Lower lobe of right lung (tissue), 2 donors: ENCODE data around the gene GABRD. TPM values are rescaled to one million over a fixed set of nuclear protein-coding genes. Genes with fewer than 3 reads are reported as not detected.

ENCODE experiments used
- ATAC-seq, 2 donors: fragments of 200-7000 bp; cut with Tn5 transposase; one replicate each; pipeline ENCODE4 v1.9.1; 2020 to 2022; ENCODE audit warnings: mild to moderate bottlenecking in 2 of 2, moderate library complexity in 2 of 2
- DNase-seq: peaks from one replicate; pipeline ENCODE4 v3.0.0-alpha.2; 2020
- H3K27ac ChIP-seq: fragments of 200-600 bp; one replicate; pipeline ENCODE4 v1.8.0; 2022
- H3K27me3 ChIP-seq: fragments of 200-600 bp; one replicate; pipeline ENCODE4 v1.8.0; 2022; ENCODE audit warnings: low read depth
- H3K36me3 ChIP-seq: fragments of 200-600 bp; one replicate; pipeline ENCODE4 v1.8.0; 2022; ENCODE audit warnings: mild to moderate bottlenecking
- H3K4me1 ChIP-seq: fragments of 200-600 bp; one replicate; pipeline ENCODE4 v1.8.0; 2022
- H3K4me3 ChIP-seq: fragments of 200-600 bp; one replicate; pipeline ENCODE4 v1.8.0; 2022; ENCODE audit warnings: mild to moderate bottlenecking
- H3K9me3 ChIP-seq: fragments of 200-600 bp; one replicate; pipeline ENCODE4 v1.8.0; 2022
- CTCF ChIP-seq: fragments of 200-600 bp; IDR thresholded peaks from one replicate; pipeline ENCODE4 v1.8.0; 2022; ENCODE audit warnings: antibody characterized with exemption, mild to moderate bottlenecking
- intact Hi-C: fragments of 100-400 bp; cut with DNase I; formaldehyde crosslinking; loops from one replicate; pipeline ENCODE4 v1.11.0; 2022
- long read RNA-seq: library from polyadenylated mRNA; unstranded; transcript quantifications from one replicate; pipeline ENCODE4 v2.0.0, GENCODE V29; 2021
- total RNA-seq: library from RNA; stranded (reverse); fragmentation: NEBNext Ultra II Directional; extraction: Animal tissue kit (Norgen Biotek cat#: 25700); gene quantifications from one replicate; pipeline ENCODE4 v1.2.1, GENCODE V29; 2021
- donor health status: DM: no; HTN: yes; CAD: no; lungs with severe emphysema.

GABRD gene
- total RNA-seq = 2.7 TPM
- long read RNA-seq, partial matches to known transcripts = 0 of 1 reads
- long read RNA-seq, other reads (novel, unspliced or antisense) = 0 of 1 reads

DNA sequence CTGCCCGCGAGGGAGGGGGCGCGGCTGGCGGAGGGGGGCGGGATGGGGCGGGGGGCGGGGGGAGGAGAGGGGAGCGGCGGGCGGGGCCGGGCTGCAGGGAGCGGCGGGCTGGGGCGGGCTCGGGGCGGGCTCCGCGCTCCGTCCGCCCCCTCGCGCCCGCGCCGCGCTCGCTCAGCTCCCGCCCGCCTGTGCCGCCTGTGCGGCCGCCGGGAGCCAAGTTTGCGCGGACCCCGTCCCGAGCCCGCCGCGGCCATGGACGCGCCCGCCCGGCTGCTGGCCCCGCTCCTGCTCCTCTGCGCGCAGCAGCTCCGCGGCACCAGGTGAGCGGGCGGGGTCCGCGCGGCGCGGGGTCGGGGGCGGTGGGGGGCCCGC is at the start of gene GABRD:
TSS of gene GABRD (plus strand) at position 174 of the 372 bp plus-strand sequence. CDS start at position 253, 79 bp downstream.
- ATAC-seq (peak in 1 of 2 donors; percentile 6), DNase-seq (no peak)
- H3K9me3 ChIP-seq = no peaks in the 10 kb centered on the region
- H3K27ac ChIP-seq = no peak within 1 kb of the TSS
- peak within 1 kb of the TSS; percentile 14 for H3K4me3 ChIP-seq
- no peaks in the 10 kb centered on the region for H3K36me3 ChIP-seq
- peaks cover 6% of the 10 kb centered on the region for H3K4me1 ChIP-seq
- no peak for TF ChIP-seq CTCF
- intact Hi-C loops = no loop called here
- peaks cover 68% of the 10 kb centered on the region for H3K27me3 ChIP-seq

DNA sequence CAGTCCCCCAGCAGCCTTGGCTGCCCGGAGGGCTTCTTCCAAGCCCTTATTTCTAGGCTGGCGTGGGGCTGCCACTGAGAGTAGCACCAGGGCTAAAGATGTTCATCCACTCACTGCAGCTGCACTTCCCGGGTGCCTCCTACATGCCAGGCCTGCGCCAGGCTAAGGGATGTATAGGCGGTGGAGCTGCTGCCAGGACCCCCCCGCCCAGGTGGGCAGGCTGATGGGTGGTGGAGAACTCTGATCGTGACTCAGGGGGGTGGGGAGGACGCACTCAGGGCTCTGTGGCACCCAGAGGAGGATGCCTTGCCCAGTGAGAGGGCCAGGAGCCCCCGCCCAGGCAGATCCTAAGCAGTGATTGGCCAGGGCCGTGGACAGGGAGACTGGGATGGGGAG is 49.6 kb upstream of the GABRD start:
- H3K9me3 ChIP-seq = no peaks in the 10 kb centered on the region
- TF ChIP-seq CTCF = no peak
- peaks cover 14% of the 10 kb centered on the region for H3K27me3 ChIP-seq
- H3K4me1 ChIP-seq = no peaks in the 10 kb centered on the region
- no peak for ATAC-seq
- H3K4me3 ChIP-seq = no peak overlapping the region
- no peak overlapping the region for H3K27ac ChIP-seq
- no peak for DNase-seq
- H3K36me3 ChIP-seq = no peaks in the 10 kb centered on the region
- intact Hi-C loops = no loop called here

DNA sequence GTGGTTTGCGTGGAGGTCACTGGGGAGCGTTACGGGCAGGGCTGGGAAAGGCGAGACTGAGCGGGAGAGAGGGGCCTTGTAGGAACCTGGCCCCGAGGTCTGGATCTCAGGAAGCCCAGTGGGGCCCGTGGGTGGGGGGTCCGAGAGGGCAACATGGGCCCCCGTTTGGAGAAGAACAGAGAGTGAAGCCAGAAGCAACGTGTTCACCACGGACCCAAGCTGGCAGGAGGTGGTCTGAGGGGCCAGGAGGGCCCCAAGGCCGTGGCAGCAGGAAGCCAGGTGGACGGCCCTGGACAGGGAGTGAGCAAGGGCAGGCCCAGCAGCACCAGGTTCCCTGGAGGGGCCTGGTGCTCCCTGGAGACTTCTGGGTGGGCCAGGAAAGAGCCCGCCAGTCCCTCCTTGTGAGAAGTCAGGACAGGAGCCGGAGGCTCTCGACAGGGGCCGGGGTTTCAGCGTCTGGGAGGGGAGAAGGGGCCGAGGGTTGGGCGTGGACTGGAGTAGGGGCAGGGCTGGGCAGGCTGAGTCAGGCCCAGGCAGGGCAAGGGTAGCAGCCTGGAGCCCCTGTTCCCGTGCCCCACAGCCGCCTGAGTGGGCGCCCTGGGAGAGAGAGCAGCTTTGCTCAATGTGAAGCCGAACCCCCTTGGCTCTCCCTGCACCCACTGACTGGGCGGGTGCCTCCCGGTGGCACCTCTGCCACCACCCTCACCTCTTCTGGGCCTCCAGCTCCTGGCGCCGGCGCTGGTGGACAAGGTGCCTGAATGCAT is 49.0 kb upstream of the GABRD start:
- DNase-seq = no peak
- intact Hi-C loops = no loop called here
- TF ChIP-seq CTCF = no peak
- no peak overlapping the region for H3K27ac ChIP-seq
- no peak for ATAC-seq
- no peaks in the 10 kb centered on the region for H3K9me3 ChIP-seq
- H3K4me1 ChIP-seq = no peaks in the 10 kb centered on the region
- H3K4me3 ChIP-seq = no peak overlapping the region
- H3K27me3 ChIP-seq = peaks cover 8% of the 10 kb centered on the region
- no peaks in the 10 kb centered on the region for H3K36me3 ChIP-seq

GRCh38 chr1:1971017-1971416 is 48.1 kb upstream of the GABRD start:
- no peaks in the 10 kb centered on the region for H3K9me3 ChIP-seq
- intact Hi-C loops = no loop called here
- TF ChIP-seq CTCF = no peak
- DNase-seq = no peak
- no peak overlapping the region for H3K4me3 ChIP-seq
- no peak overlapping the region for H3K27ac ChIP-seq
- no peaks in the 10 kb centered on the region for H3K4me1 ChIP-seq
- ATAC-seq = no peak
- peaks cover 8% of the 10 kb centered on the region for H3K27me3 ChIP-seq
- no peaks in the 10 kb centered on the region for H3K36me3 ChIP-seq

GRCh38 chr1:1971688-1972087 is 47.5 kb upstream of the GABRD start:
- H3K27ac ChIP-seq = no peak overlapping the region
- no peaks in the 10 kb centered on the region for H3K4me1 ChIP-seq
- H3K27me3 ChIP-seq = peaks cover 4% of the 10 kb centered on the region
- no peak for TF ChIP-seq CTCF
- ATAC-seq (no peak), DNase-seq (no peak)
- intact Hi-C loops = no loop called here
- H3K36me3 ChIP-seq = no peaks in the 10 kb centered on the region
- H3K9me3 ChIP-seq = no peaks in the 10 kb centered on the region
- H3K4me3 ChIP-seq = no peak overlapping the region
